GM18505 (cell line): ENCODE measurements around the gene KIF23.

Source experiments
- ATAC-seq: cut with Tn5 transposase; IDR thresholded peaks from one replicate; pipeline ENCODE4 v1.9.1; 2021; ENCODE audit not compliant: unreplicated experiment
- POLR2A ChIP-seq: IDR thresholded peaks from 4 replicates; pipeline ENCODE4 v1.6.1; 2011; ENCODE audit warnings: borderline replicate concordance; ENCODE audit not compliant: insufficient read depth, insufficient read length; ENCODE audit errors: extremely low read depth

The KIF23 gene

DNA sequence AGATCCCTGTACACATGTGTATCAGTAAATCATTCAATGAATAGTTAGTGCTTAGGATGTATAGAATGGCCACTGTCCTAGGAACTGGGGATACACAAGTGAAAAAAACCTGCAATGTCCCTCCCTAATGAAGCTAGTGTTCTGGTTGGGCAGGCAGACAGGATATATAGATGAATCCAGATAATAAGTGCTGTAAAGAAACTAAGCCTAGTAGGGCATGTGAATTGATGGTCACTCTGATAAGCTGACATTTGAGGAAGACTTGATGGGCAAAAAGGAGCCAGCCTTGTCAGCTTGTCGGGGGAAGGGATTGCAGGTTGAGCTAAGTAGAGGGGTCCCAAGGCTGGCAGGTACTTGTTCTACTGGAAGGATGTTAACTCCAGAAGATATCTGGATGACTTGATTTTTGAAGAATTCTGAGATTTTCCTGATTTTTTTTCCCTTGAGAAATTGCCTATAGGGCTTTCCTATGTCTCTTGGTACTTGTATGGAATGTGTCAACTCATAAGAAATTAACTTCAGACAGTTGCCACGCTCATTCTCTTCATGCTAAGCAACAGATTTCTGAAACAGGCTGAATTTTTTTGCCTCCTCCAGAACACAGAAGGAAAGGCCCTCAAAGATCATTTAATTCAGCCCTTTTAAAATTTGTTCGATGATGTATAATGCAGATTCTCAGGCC, 6.3 kb upstream of the KIF23 start:
- no peak for TF ChIP-seq POLR2A
- no peak for ATAC-seq

DNA sequence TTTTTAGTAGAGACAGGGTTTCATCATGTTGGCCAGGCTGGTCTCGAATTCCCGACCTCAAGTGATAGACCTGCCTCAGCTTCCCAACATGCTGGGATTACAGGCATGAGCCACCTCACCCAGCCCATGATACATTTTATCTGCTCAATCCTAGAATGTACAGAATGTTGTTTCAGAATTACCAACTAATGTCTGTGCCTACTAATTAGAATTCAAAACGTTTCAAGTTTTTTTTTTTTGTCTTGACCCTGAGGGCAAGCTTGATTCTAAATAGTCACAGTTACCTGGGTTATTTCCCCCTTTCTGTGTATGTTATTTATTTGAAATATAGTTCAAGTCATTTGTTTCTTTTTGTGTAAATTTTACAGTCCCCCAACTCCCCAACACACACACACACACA, 5.3 kb upstream of the KIF23 start:
- no peak for ATAC-seq
- no peak for TF ChIP-seq POLR2A

DNA sequence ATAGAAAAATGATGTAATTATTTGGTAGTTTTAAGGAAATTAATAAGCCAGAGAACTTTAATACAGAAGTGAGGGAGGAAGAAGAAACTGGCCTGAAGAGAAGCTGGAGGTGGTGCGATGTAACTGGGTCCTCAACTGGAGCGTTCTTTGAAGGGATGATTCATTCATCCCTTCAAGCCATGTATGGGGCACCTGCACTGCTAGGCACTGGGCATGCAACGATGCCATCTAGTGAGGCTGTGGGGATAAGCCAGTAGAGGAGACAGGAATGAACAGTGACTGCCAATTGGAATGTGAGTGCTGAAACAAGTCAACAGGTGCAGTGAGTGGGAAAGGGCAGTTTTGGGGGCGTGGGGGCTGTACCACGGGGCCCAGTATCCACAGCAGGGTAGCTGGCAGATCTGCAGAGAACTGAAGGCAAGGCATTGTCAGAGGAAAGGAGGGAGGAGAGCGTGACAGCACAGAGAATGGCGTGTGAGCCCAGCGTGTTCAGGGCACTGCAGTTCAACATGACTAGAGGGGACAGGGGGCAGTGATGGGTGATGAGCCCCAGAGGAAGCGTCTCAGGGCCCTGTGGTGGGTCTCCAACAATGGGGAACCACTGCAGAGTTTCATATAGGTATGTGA, 3.8 kb upstream of the KIF23 start:
- no peak for TF ChIP-seq POLR2A
- ATAC-seq: no peak

DNA sequence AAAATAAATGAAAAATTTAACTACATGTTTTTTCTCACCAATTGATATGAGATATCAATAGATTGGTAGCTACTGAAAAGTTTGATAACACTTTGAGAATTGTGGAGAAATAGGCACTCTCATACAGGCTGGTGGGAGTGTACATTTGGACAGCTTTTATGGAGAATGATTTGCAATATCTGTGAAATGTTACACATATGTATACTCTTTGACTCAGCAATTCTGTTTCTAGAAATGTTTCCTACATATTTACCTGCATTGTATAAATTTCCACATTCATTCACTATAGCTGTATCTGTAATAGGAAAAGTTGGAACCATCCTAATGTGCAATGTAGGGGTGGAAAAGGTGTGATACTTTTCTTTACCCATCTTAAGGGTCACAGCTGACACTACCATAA, 1.9 kb upstream of the KIF23 start:
- no peak for TF ChIP-seq POLR2A
- ATAC-seq: no peak

DNA sequence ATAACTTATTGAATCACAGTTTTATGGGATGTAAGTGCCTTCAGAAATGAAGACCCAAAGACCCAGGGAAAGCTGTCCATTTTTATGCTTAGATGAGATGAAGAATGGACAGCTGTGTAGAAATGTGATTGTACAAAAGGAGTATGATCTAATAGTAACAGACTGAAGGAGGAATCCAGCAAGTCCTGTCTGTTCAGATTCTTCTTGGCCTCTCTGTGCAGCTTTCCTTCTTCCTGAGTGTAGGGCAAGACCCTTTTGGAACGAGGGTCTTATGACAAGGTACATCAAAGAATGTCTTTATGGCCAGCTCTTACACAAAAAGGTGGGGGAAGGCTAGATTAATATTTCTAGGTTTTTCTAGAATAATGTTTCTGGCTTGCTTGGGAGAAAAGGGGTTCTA, 1.4 kb upstream of the KIF23 start:
- no peak for TF ChIP-seq POLR2A
- no peak for ATAC-seq

DNA sequence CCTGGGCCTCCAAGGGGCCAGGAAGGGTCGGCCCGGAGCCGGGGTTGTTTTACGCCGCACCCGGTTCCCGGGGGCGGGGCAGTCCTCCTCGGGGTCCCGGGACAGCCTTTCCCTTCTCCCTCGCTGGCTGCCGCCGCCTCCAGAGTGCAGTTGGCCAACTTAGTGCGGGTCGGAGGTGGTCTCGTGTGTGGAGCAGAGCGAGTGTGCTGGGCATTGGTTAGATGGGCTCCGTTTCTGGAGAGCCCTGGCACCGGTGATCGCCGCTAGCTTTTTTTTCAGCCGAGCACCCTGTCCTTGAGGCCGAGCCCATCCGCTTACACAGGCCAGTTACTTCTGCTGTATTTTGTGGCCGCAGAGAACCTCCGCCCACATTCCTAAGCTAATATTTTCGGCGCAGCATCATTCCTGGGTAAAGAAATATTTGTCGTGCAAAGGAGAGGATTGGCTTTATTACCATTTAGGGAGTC, 585 bp downstream of the KIF23 start:
- TF ChIP-seq POLR2A: no peak

DNA sequence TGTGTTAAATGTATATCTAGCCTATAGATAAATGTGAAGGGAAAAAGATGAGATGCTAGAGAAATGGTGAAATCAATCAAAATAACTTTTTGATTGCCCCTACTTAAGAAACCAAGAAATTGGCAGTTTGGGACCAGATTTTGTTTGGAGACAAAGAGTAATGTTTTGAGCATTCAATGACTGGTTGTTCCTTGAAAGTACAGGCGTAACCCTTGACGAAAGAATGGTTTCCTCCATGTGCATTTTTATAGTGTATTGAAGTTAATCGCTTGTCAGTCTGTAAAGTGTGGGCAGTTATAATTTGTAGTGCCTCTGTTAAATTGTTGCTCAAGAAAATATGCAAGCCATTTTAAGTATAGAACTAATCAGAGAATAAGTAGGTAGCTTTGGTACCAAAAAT, 1.2 kb downstream of the KIF23 start:
- TF ChIP-seq POLR2A: no peak
- ATAC-seq: no peak

More for the DNA sequence above, 585 bp downstream of the KIF23 start:
- peak; percentile 27 for ATAC-seq

DNA sequence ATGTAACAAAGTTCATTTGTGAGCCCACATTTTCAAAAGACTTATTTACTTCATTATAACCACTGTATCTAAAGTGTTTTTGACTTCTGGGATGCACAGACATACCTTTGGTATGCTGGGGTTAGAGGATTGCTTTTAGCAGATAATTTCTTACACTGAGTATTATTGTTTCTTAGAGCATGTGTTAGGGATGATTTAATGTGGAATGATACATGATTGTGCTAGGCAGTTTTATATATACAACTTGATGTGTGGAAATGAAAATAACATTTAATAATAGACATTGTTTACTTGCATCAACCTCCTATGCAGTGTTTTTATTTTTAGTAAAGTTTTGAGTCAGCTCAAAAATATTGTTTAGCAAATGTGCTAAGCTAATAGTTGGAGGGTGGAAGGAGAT, 3.4 kb downstream of the KIF23 start:
- no peak for ATAC-seq
- TF ChIP-seq POLR2A: no peak

DNA sequence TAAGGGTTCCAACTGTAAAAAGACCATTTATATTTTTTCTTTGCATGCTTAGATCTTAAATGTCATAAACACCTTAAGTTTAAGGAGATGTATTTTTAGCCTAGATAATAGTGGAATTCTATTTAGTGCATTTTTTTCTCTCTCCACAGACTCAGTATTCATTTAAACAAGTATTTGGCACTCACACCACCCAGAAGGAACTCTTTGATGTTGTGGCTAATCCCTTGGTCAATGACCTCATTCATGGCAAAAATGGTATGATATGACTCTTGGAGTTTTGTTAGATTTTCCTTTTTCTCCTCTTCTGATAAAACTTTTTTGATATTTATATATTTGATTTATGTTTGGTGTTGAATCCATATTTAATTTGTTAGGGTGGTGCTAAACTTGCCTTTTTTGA, 7.3 kb downstream of the KIF23 start:
- TF ChIP-seq POLR2A: no peak
- no peak for ATAC-seq

DNA sequence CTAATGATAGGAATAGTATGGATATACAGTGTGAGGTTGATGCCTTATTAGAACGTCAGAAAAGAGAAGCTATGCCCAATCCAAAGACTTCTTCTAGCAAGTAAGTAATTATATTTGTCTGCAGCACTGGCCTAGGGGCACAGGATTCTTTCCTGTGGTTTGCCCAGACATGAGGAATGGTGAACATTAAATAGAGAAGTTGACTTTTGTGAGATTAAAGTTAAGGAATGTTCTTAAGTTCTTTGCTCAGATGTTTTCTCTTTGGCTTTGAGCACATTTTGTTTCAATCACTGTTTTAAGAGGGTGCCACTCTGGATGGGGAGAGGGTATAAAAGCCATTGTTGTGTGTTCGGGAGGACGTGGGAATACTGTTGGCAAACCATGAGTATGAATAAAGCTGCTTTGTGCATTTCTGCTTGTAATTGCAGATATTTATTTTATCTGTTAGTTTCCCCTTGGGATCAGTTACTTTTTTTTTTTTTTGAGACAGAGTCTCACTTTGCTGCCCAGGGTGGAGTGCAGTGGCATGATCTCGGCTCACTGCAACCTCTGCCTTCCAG, 8.3 kb downstream of the KIF23 start:
- TF ChIP-seq POLR2A: no peak
- no peak for ATAC-seq

DNA sequence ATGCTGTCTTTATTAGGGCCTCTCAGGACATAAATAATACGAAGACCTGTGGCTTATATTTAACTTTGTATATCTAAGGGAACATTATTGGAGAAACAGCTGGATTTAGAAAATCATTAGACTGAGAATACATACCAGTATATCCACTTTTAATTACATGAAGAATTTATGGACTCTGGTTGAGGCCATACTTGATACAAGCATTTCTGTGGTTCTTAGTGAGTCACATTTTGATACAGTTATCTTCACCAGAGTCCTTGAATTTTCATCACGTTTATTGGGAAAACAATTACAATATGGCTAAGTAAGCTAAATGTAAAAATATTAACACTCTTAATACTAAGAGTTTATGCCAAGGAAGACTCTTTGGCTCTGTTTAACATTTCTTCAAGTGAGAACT, 9.9 kb downstream of the KIF23 start:
- ATAC-seq: no peak
- TF ChIP-seq POLR2A: no peak

DNA sequence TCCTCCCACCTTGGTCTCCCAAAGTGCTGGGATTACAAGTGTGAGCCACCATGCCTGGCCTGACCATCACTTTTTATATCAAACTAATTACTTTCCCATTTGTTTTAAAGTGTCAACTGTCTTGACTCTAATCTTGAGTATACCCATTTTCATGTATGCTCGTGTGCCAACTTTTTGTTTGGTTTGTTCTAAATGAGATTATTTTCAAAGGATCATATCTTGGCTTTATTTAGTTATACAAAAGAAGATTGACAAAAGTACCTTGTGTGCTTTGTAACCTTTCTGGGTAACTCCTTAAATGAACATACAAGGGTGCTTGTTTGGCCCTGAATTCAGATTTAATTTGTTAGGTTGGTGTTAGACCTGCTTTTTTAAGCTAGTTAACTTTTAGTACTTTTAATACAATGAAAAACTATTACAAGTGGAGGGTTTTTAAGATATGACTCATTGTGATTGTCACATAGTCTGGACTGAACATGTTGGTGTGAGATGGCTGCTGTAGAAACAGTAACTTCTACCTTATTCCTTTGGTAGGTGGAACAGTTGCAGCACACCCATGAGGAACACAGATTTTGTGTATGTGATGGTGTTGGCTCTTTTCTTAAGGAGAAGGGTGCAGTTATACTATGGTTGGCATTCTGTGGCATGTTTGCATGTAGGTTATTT, 10.7 kb downstream of the KIF23 start:
- TF ChIP-seq POLR2A: no peak
- ATAC-seq: no peak

DNA sequence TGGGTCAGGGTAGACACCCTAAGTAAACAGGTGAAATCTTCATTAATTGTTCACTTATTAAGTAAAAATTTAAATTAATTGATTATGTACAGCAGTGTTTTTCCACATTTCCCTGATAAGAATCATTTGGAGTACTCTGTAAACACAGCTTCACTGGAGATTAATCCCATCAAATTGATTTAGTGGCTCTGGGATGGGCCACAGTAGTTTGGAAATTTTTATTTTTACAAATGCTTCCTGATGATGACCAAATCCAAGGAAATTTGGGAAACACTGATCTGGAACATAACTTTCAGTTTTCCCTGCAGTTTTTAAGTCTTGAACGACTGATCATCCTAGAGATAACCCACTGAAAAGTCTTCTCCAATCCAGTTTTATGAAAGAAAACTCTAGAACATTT, 19.7 kb downstream of the KIF23 start:
- no peak for ATAC-seq
- no peak for TF ChIP-seq POLR2A

DNA sequence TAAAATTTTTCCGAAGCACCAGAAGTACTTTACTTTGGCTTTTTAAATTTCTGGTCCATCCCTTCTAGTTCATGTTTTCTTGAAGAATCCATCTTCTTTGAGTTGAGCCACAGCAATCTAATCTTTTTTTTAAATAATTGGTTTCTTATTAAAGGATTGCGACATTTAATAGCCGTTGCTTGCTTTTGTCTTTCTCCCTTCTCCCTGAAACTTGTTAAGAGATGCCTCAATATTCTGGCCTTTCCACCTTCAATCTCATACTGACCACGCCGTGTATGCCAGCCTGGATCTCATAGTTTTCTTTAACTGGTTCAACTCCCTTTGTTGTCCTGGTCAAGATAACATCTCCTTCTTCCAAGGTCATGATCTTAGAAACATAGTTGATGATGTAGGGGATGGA, 20.1 kb downstream of the KIF23 start:
- no peak for ATAC-seq
- no peak for TF ChIP-seq POLR2A
